PC-9 (cell line): ENCODE results near the gene TMEM164. TPM values are rescaled to one million over a fixed set of nuclear protein-coding genes. Genes with fewer than 3 reads are reported as not detected.

Source experiments
- BruUV-seq: library from RNA; stranded (reverse); fragments of 400-500 nt; replicated peaks from 2 replicates; lab custom pipeline; 2021; lab: Mats Ljungman, UMichigan
- CTCF ChIA-PET: fragments of 300-600 bp; sonication (Branson Sonifier 250); formaldehyde crosslinking; loops from one replicate; lab custom pipeline; 2022; ENCODE audit warnings: antibody characterized with exemption; lab: Charles Lee
- POLR2A ChIA-PET: fragments of 300-600 bp; sonication (Branson Sonifier 250); formaldehyde crosslinking; loops from one replicate; lab custom pipeline; 2022; ENCODE audit warnings: antibody characterized with exemption; ENCODE audit not compliant: unreplicated experiment; lab: Charles Lee
- DNase-seq, 2 experiments: peaks; one replicate each; pipeline versions ENCODE4 v3.0.0 to v3.0.0-alpha.2; 2015 to 2022; ENCODE audit warnings: mixed read lengths in 1 of 2
- H2AFZ ChIP-seq: fragments of 200-600 bp; sonication (generic); 2 replicates; pipeline ENCODE4 v1.8.1; 2017; ENCODE audit warnings: antibody characterized with exemption
- H3F3A ChIP-seq: fragments of 200-600 bp; sonication (generic); 2 replicates; pipeline ENCODE4 v1.8.1; 2017; ENCODE audit warnings: antibody characterized with exemption, mild to moderate bottlenecking, low read depth; ENCODE audit not compliant: insufficient read depth
- H3K27ac ChIP-seq: fragments of 200-600 bp; sonication (generic); 2 replicates; pipeline ENCODE4 v1.6.1; 2016; ENCODE audit warnings: mixed run types
- H3K27me3 ChIP-seq: fragments of 200-600 bp; sonication (generic); 2 replicates; pipeline ENCODE4 v1.6.1; 2016; ENCODE audit warnings: low read depth, mixed run types; ENCODE audit not compliant: insufficient read depth
- H3K36me3 ChIP-seq: fragments of 200-600 bp; sonication (generic); 2 replicates; pipeline ENCODE4 v1.6.1; 2016; ENCODE audit warnings: low read depth, mixed run types
- H3K4me1 ChIP-seq: fragments of 200-600 bp; sonication (generic); replicated peaks from 2 replicates; pipeline ENCODE4 v1.6.1; 2016; ENCODE audit warnings: mixed run types; ENCODE audit not compliant: insufficient read depth
- H3K4me2 ChIP-seq: fragments of 200-600 bp; sonication (generic); 2 replicates; pipeline ENCODE4 v1.6.1; 2017; ENCODE audit warnings: mixed run types
- H3K4me3 ChIP-seq: fragments of 200-600 bp; sonication (generic); 2 replicates; pipeline ENCODE4 v1.6.1; 2016; ENCODE audit warnings: mixed run types
- H3K79me2 ChIP-seq: fragments of 200-600 bp; sonication (generic); 2 replicates; pipeline ENCODE4 v1.6.1; 2017; ENCODE audit warnings: low read depth, mixed run types
- H3K9me2 ChIP-seq: fragments of 200-600 bp; sonication (generic); 2 replicates; pipeline ENCODE4 v1.8.1; 2017; ENCODE audit warnings: mild to moderate bottlenecking; ENCODE audit not compliant: insufficient read depth
- H3K9me3 ChIP-seq: fragments of 200-600 bp; sonication (generic); 2 replicates; pipeline ENCODE4 v1.8.1; 2016; ENCODE audit warnings: low read depth; ENCODE audit not compliant: insufficient read depth
- H4K20me1 ChIP-seq: fragments of 200-600 bp; sonication (generic); 2 replicates; pipeline ENCODE4 v1.8.1; 2017; ENCODE audit not compliant: insufficient read depth
- EZH2 ChIP-seq: fragments of 200-600 bp; sonication (generic); IDR thresholded peaks from 2 replicates; pipeline ENCODE4 v1.8.0; 2017; ENCODE audit warnings: antibody characterized with exemption, low read depth
- intact Hi-C: fragments of 100-400 bp; cut with micrococcal nuclease; formaldehyde crosslinking; loops from one replicate; pipeline ENCODE4 v1.10.0; 2022; ENCODE audit not compliant: unreplicated experiment
- total RNA-seq: library from RNA; stranded (reverse); gene quantifications from 2 replicates; pipeline ENCODE4 v1.2.3, GENCODE V29; 2021
- TF ChIP-seq, protein P1 (sequence below): fragments of 200-600 bp; sonication (generic); conservative IDR thresholded peaks from 2 replicates; pipeline ENCODE4 v1.6.1; 2017; ENCODE audit warnings: mixed run types, antibody characterized with exemption, mild to moderate bottlenecking, moderate library complexity

Gene TMEM164
- total RNA-seq, 1 experiment from 2014 or later = 44.5 TPM

DNA sequence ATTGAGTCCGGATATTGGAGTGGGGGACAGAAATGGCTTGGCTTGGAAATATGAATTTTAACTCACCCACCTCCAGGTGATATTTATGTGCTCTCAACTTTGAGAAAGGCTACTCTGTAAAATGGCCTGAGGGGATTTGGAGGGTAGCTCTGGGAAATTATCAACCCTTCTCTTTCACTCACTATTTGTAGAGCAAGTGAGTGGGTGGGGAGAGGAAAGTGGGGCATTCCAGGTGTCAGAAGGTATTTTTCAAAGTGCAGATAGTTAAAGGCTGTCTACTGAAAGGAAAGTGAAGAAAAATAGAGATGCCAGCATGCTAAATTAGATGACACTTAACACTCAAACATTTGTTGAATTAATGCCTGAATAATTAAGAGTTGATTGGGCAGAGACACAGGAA is 44.1 kb downstream of the TMEM164 start:
- Histone ChIP-seq H3K9me2 (no peaks in the 10 kb centered on the region), H3K27me3 (no peaks in the 10 kb centered on the region), H3F3A (no peaks in the 10 kb centered on the region), H4K20me1 (no peaks in the 10 kb centered on the region), H3K79me2 (peaks cover 20% of the 10 kb centered on the region; the same call in 1 of the 2 replicates), H2AFZ (no peak overlapping the region), H3K27ac (no peak overlapping the region), H3K36me3 (no peaks in the 10 kb centered on the region), H3K9me3 (no peaks in the 10 kb centered on the region), H3K4me2 (no peak overlapping the region), H3K4me3 (no peak overlapping the region), H3K4me1 (0 out of 2 replicates have a peak, but pooled peaks cover 7% of the 10 kb centered on the region)
- intact Hi-C loops = no loop called here
- ChIA-PET POLR2A (no interaction called here), CTCF (no interaction called here)
- TF ChIP-seq, protein P1, sequence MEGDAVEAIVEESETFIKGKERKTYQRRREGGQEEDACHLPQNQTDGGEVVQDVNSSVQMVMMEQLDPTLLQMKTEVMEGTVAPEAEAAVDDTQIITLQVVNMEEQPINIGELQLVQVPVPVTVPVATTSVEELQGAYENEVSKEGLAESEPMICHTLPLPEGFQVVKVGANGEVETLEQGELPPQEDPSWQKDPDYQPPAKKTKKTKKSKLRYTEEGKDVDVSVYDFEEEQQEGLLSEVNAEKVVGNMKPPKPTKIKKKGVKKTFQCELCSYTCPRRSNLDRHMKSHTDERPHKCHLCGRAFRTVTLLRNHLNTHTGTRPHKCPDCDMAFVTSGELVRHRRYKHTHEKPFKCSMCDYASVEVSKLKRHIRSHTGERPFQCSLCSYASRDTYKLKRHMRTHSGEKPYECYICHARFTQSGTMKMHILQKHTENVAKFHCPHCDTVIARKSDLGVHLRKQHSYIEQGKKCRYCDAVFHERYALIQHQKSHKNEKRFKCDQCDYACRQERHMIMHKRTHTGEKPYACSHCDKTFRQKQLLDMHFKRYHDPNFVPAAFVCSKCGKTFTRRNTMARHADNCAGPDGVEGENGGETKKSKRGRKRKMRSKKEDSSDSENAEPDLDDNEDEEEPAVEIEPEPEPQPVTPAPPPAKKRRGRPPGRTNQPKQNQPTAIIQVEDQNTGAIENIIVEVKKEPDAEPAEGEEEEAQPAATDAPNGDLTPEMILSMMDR = no peak
- no peak for TF ChIP-seq EZH2
- no TSS peak for BruUV-seq
- DNase-seq = no peak

DNA sequence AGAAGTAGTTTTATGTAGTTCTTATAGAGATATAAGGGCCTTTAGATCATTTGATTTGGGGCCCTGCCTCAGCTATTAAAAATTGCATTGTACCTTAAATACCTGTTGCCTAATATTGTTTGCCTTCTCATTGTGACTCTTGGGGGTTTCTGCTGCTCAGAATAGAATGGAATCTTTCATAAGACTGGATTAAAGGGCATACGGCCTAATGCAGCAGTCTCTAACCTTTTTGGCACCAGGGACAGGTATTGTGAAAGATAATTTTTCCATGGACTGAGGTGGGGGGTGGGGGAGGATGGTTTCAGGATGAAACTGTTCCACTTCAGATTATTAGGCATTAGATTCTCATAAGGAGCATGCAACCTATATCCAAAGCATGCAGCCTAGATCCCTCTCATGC is 46.2 kb downstream of the TMEM164 start:
- BruUV-seq = no TSS peak
- CTCF ChIA-PET = no interaction called here
- intact Hi-C loops = no loop called here
- no peak overlapping the region for H3K4me3 ChIP-seq
- no peaks in the 10 kb centered on the region for H3K9me2 ChIP-seq
- H3K36me3 ChIP-seq = no peaks in the 10 kb centered on the region; the same call in 1 of the 2 replicates
- H3K4me2 ChIP-seq = no peak overlapping the region
- 0 out of 2 replicates have a peak, but pooled peaks cover 2% of the 10 kb centered on the region for H3K79me2 ChIP-seq
- H3K27me3 ChIP-seq = no peaks in the 10 kb centered on the region
- DNase-seq = no peak
- no peak overlapping the region for H3K27ac ChIP-seq
- POLR2A ChIA-PET = no interaction called here
- no peaks in the 10 kb centered on the region for H4K20me1 ChIP-seq
- H3K4me1 ChIP-seq = no peaks in the 10 kb centered on the region
- no peaks in the 10 kb centered on the region for H3F3A ChIP-seq
- no peak for TF ChIP-seq EZH2
- TF ChIP-seq, protein P1 = no peak
- no peaks in the 10 kb centered on the region for H3K9me3 ChIP-seq
- no peak overlapping the region for H2AFZ ChIP-seq

DNA sequence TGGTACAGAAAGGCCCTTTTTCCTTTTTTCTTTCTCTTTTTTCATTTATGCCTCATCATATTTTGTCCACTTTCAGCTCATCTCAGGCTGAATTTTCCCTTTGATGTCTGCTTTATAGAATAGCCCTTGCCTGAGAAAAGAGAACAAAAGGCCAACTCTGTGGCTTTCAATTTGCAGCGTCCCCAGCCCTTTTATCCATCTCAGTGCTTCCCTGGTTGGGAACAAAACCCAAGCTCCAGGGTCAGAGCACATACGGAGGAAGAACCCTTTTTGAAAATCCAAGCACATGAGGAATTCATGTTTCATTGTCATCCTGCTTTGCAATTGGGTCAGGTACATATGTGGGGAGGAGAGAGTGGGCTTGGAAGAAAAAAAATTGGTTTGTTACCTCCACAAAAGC is 47.5 kb downstream of the TMEM164 start:
- TF ChIP-seq EZH2 = no peak
- TF ChIP-seq, protein P1 = no peak
- intact Hi-C loops = no loop called here
- ChIA-PET CTCF (no interaction called here), POLR2A (interaction anchor here (0.6 kb wide), 1 partner anchor 10 kb away, joined by 9 read pairs; no protein-coding TSS in a partner anchor)
- Histone ChIP-seq H3K79me2 (no peaks in the 10 kb centered on the region), H3K27ac (no peak overlapping the region), H2AFZ (no peak overlapping the region), H3K36me3 (no peaks in the 10 kb centered on the region; the same call in 1 of the 2 replicates), H3K27me3 (no peaks in the 10 kb centered on the region), H3K4me3 (no peak overlapping the region), H3K4me2 (no peak overlapping the region), H4K20me1 (no peaks in the 10 kb centered on the region), H3F3A (no peaks in the 10 kb centered on the region), H3K9me2 (no peaks in the 10 kb centered on the region), H3K4me1 (no peaks in the 10 kb centered on the region), H3K9me3 (no peaks in the 10 kb centered on the region)
- no peak for DNase-seq
- no TSS peak for BruUV-seq
